ENCODE results near the gene LIN52.

The LIN52 gene

GRCh38 chr14:74239848-74240793 lies 155.4 kb downstream of the LIN52 start:
- no peak for TF ChIP-seq CTCF (IDR thresholded peaks at IDR 0.05; ENCODE audit: borderline replicate concordance, insufficient read depth, low read depth, low read length)
- no peak overlapping the region for H3K4me3 ChIP-seq (ENCODE audit: low read depth, low read length)

DNA sequence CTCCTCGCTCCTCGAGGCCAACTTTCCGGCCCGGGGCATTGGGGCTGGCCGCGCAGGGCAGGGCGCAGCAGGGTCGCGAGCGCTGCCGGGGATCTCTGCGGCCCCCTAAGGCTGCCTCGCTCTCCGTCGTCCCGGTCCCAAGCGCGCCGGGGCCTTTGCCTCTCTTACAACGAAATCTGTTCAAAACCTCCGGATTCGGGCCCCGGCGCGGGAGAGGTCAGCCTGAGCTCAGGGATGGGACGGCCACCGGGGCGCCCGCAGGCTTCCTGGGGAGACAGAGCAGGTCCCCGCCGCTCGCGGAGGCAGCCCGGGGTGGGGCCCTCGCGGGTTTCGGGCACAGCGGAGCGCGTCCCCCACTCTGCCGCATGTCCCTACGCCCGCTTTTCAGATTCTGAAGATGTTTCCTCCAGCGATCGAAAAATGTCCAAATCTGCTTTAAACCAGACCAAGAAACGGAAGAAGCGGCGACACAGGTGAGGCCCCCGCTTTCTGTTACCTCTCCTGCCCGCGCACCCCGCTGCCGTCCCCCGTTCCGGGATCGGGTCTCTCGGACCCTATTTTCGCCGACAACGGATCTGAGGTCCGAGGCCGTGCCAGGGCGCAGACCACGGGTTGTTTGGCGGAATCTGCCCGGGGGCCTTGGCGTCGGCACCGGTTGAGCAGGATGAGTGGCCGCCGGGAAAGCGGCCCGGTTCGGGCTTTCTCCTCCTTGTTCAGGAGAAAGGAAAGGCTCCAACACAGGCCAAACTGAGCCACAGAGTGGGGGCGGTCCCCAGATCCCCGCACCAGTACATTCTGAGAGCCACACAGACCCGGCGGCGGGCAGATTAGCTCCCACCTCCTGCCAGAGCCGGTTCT lies 156.3 kb downstream of the LIN52 start:
- TF ChIP-seq CTCF (IDR thresholded peaks at IDR 0.05; ENCODE audit: borderline replicate concordance, insufficient read depth, low read depth, low read length), result no peak
- H3K4me3 ChIP-seq (ENCODE audit: low read depth, low read length), result no peak overlapping the region

DNA sequence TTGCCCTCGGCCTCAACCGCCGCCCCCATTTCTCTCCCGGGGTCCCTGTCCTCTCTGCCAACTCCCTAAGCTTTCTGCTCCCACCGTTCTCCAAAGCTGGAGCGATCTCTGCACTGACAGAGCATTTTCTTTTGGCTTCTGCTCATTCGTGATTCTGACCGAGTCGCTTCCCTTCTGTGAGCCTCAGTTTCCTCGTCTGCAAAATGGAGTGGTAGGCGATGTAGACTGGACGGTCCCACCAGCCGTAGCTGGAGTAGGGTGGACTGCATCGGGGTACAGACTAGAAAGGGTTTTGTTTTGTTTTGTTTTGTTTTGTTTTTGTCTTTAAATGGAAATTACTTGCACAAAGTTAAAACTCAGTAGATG lies 156.9 kb downstream of the LIN52 start:
- no peak overlapping the region for H3K4me3 ChIP-seq (ENCODE audit: low read depth, low read length)
- no peak for TF ChIP-seq CTCF (IDR thresholded peaks at IDR 0.05; ENCODE audit: borderline replicate concordance, insufficient read depth, low read depth, low read length)

- no peak for TF ChIP-seq CTCF (IDR thresholded peaks at IDR 0.05; ENCODE audit: borderline replicate concordance, insufficient read depth, low read depth, low read length)
- H3K4me3 ChIP-seq (ENCODE audit: low read depth, low read length), result no peak overlapping the region
Observed at GRCh38 chr14:74242021-74242779, 157.4 kb downstream of the LIN52 start.

- no peak overlapping the region for H3K4me3 ChIP-seq (ENCODE audit: low read depth, low read length)
- TF ChIP-seq CTCF (IDR thresholded peaks at IDR 0.05; ENCODE audit: borderline replicate concordance, insufficient read depth, low read depth, low read length), result no peak
Observed at GRCh38 chr14:74242780-74243042, 158.0 kb downstream of the LIN52 start.

- TF ChIP-seq CTCF (IDR thresholded peaks at IDR 0.05; ENCODE audit: borderline replicate concordance, insufficient read depth, low read depth, low read length), result no peak
Observed at GRCh38 chr14:74243051-74243450, 158.3 kb downstream of the LIN52 start.

More at GRCh38 chr14:74243051-74243450, 158.3 kb downstream of the LIN52 start:
- no peak overlapping the region for H3K4me3 ChIP-seq (ENCODE audit: low read depth, low read length)
